IMR-90 (cell line): ENCODE data around the gene CARM1. TPM values are rescaled to one million over a fixed set of nuclear protein-coding genes. Genes with fewer than 3 reads are reported as not detected.

ENCODE experiments used
- ATAC-seq: fragments of 200-7000 bp; cut with Tn5 transposase; 2 replicates; pipeline ENCODE4 v1.9.1; 2020; ENCODE audit warnings: low read depth, mild to moderate bottlenecking, moderate library complexity
- BruUV-seq: library from RNA; stranded (reverse); fragments of 400-500 nt; replicated peaks from 2 replicates; lab custom pipeline; 2021; lab: Mats Ljungman, UMichigan
- CTCF ChIA-PET: fragments of 300-600 bp; formaldehyde crosslinking; extraction: SDS; loops from one replicate; lab custom pipeline; 2021; ENCODE audit warnings: antibody characterized with exemption; lab: Yijun Ruan, JAX
- POLR2A ChIA-PET: fragments of 300-600 bp; sonication (Branson Sonifier 250); formaldehyde crosslinking; loops from one replicate; lab custom pipeline; 2022; ENCODE audit warnings: antibody characterized with exemption; ENCODE audit not compliant: unreplicated experiment; lab: Charles Lee
- DNase-seq: peaks from one replicate; pipeline ENCODE4 v3.0.0; 2013
- H2AFZ ChIP-seq: replicated peaks from 2 replicates; pipeline ENCODE3; 2013; ENCODE audit warnings: low read length, mild to moderate bottlenecking; ENCODE audit not compliant: poor library complexity
- H2AK5ac ChIP-seq: 2 replicates; pipeline ENCODE4 v1.6.1; 2013; ENCODE audit warnings: low read depth, low read length, inconsistent platforms
- H2AK9ac ChIP-seq: replicated peaks from 2 replicates; pipeline ENCODE3; 2013; ENCODE audit warnings: mild to moderate bottlenecking, low read depth, low read length, moderate library complexity; ENCODE audit not compliant: poor library complexity
- H2BK120ac ChIP-seq: 2 replicates; pipeline ENCODE4 v1.6.1; 2013; ENCODE audit warnings: low read depth, low read length, inconsistent platforms
- H2BK15ac ChIP-seq: 3 replicates; pipeline ENCODE4 v1.6.1; 2013; ENCODE audit warnings: low read depth, low read length, inconsistent platforms
- H2BK20ac ChIP-seq: 2 replicates; pipeline ENCODE4 v1.6.1; 2013; ENCODE audit warnings: low read depth, mild to moderate bottlenecking, inconsistent platforms, low read length, moderate library complexity
- H2BK5ac ChIP-seq: 2 replicates; pipeline ENCODE4 v1.6.1; 2013; ENCODE audit warnings: mild to moderate bottlenecking, low read depth, low read length, inconsistent platforms; ENCODE audit not compliant: poor library complexity, severe bottlenecking
- H3K14ac ChIP-seq: replicated peaks from 2 replicates; pipeline ENCODE4 v1.6.1; 2013; ENCODE audit warnings: low read depth, low read length, inconsistent platforms
- H3K18ac ChIP-seq: 2 replicates; pipeline ENCODE4 v1.6.1; 2013; ENCODE audit warnings: low read depth, low read length, control low read depth
- H3K23ac ChIP-seq: 2 replicates; pipeline ENCODE4 v1.6.1; 2013; ENCODE audit warnings: low read depth, low read length, inconsistent platforms
- H3K27ac ChIP-seq: 2 replicates; pipeline ENCODE4 v1.5.1; 2013; ENCODE audit warnings: mild to moderate bottlenecking, control low read depth, low read length; ENCODE audit not compliant: insufficient read depth
- H3K27me3 ChIP-seq: 2 replicates; pipeline ENCODE4 v1.6.1; 2013; ENCODE audit warnings: low read length; ENCODE audit not compliant: control insufficient read depth, insufficient read depth
- H3K36me3 ChIP-seq: 2 replicates; pipeline ENCODE4 v1.6.1; 2013; ENCODE audit warnings: low read length, mixed read lengths; ENCODE audit not compliant: control insufficient read depth, insufficient read depth
- H3K4ac ChIP-seq: 2 replicates; pipeline ENCODE4 v1.6.1; 2013; ENCODE audit warnings: low read depth, low read length, inconsistent platforms
- H3K4me1 ChIP-seq: 2 replicates; pipeline ENCODE4 v1.6.1; 2013; ENCODE audit warnings: low read length, mixed read lengths; ENCODE audit not compliant: control insufficient read depth, insufficient read depth
- H3K4me2 ChIP-seq: 2 replicates; pipeline ENCODE4 v1.6.1; 2013; ENCODE audit warnings: low read depth, mild to moderate bottlenecking, control low read depth, low read length, moderate library complexity
- H3K4me3 ChIP-seq: 2 replicates; pipeline ENCODE4 v1.5.1; 2013; ENCODE audit warnings: low read depth, mild to moderate bottlenecking, control low read depth, low read length, moderate library complexity; ENCODE audit not compliant: insufficient read depth
- H3K56ac ChIP-seq: 2 replicates; pipeline ENCODE4 v1.6.1; 2013; ENCODE audit warnings: low read length, inconsistent platforms; ENCODE audit not compliant: insufficient read depth; ENCODE audit errors: extremely low read depth
- H3K79me1 ChIP-seq, 2 experiments: 2 replicates each; pipeline ENCODE4 v1.6.1; 2013; ENCODE audit warnings: low read length in 2 of 2, inconsistent platforms in 1 of 2, low read depth in 1 of 2
- H3K9ac ChIP-seq: 2 replicates; pipeline ENCODE4 v1.6.1; 2013; ENCODE audit warnings: low read depth, low read length, control low read depth
- H3K9me1 ChIP-seq: 2 replicates; pipeline ENCODE4 v1.6.1; 2013; ENCODE audit warnings: low read length, inconsistent platforms; ENCODE audit not compliant: insufficient read depth
- H3K9me3 ChIP-seq: 2 replicates; pipeline ENCODE4 v1.6.1; 2013; ENCODE audit warnings: low read length; ENCODE audit not compliant: control insufficient read depth, insufficient read depth
- H4K20me1 ChIP-seq: 2 replicates; pipeline ENCODE4 v1.6.1; 2013; ENCODE audit warnings: low read length, inconsistent platforms; ENCODE audit not compliant: insufficient read depth
- H4K5ac ChIP-seq: 2 replicates; pipeline ENCODE4 v1.6.1; 2013; ENCODE audit warnings: mild to moderate bottlenecking, low read depth, low read length, control low read depth
- H4K8ac ChIP-seq, 2 experiments: 2 replicates each; pipeline ENCODE4 v1.6.1; 2013; ENCODE audit warnings: low read depth in 2 of 2, low read length in 2 of 2, control low read depth in 1 of 2, inconsistent platforms in 1 of 2
- H4K91ac ChIP-seq: 2 replicates; pipeline ENCODE4 v1.6.1; 2013; ENCODE audit warnings: low read depth, low read length, inconsistent platforms; ENCODE audit not compliant: insufficient read depth
- CEBPB ChIP-seq: IDR thresholded peaks from 2 replicates; pipeline ENCODE4 v1.6.1; 2012; ENCODE audit warnings: low read depth, low read length, improper control_type of control experiment
- CHD1 ChIP-seq: IDR thresholded peaks from 2 replicates; pipeline ENCODE4 v1.6.1; 2012; ENCODE audit warnings: low read depth, low read length, improper control_type of control experiment
- CTCF ChIP-seq: conservative IDR thresholded peaks from 2 replicates; pipeline ENCODE4 v1.5.1; 2012; ENCODE audit warnings: mild to moderate bottlenecking, low read depth, low read length, improper control_type of control experiment
- FOS ChIP-seq: fragments of 150-350 bp; IDR thresholded peaks from 2 replicates; pipeline ENCODE4 v1.6.1; 2016; ENCODE audit warnings: low read depth, low read length
- MAFK ChIP-seq: IDR thresholded peaks from 2 replicates; pipeline ENCODE4 v1.6.1; 2012; ENCODE audit warnings: low read depth, low read length, improper control_type of control experiment
- MAZ ChIP-seq: IDR thresholded peaks from 2 replicates; pipeline ENCODE4 v1.6.1; 2012; ENCODE audit warnings: low read depth, mild to moderate bottlenecking, low read length, improper control_type of control experiment, moderate library complexity, borderline replicate concordance
- MXI1 ChIP-seq: IDR thresholded peaks from 2 replicates; pipeline ENCODE4 v1.6.1; 2012; ENCODE audit warnings: low read depth, mild to moderate bottlenecking, low read length, moderate library complexity, borderline replicate concordance
- NFE2L2 ChIP-seq: fragments of 150-350 bp; IDR thresholded peaks from 2 replicates; pipeline ENCODE4 v1.6.1; 2016; ENCODE audit warnings: low read depth, mild to moderate bottlenecking, low read length
- POLR2A ChIP-seq: IDR thresholded peaks from 2 replicates; pipeline ENCODE4 v1.6.1; 2012; ENCODE audit warnings: mild to moderate bottlenecking, low read depth, low read length
- RAD21 ChIP-seq: IDR thresholded peaks from 2 replicates; pipeline ENCODE4 v1.6.1; 2012; ENCODE audit warnings: low read length, improper control_type of control experiment
- RCOR1 ChIP-seq: IDR thresholded peaks from 2 replicates; pipeline ENCODE4 v1.6.1; 2012; ENCODE audit warnings: mild to moderate bottlenecking, low read length, improper control_type of control experiment; ENCODE audit not compliant: insufficient replicate concordance
- RFX5 ChIP-seq: IDR thresholded peaks from 2 replicates; pipeline ENCODE4 v1.8.0; 2012; ENCODE audit warnings: low read depth, mild to moderate bottlenecking, low read length, moderate library complexity
- SMC3 ChIP-seq: fragments of 150-350 bp; IDR thresholded peaks from 2 replicates; pipeline ENCODE4 v1.6.1; 2016; ENCODE audit warnings: low read depth, mild to moderate bottlenecking, antibody characterized with exemption, low read length, moderate library complexity
- USF2 ChIP-seq: fragments of 150-350 bp; IDR thresholded peaks from 2 replicates; pipeline ENCODE4 v1.6.1; 2017; ENCODE audit warnings: mild to moderate bottlenecking, antibody characterized with exemption, low read length, low read depth
- WGBS, 2 experiments: methylation state at CpG; one replicate each; pipeline versions ENCODE4 v1.1.5 to v1.1.7; 2013; ENCODE audit warnings: missing lambda C conversion rate in 2 of 2; ENCODE audit not compliant: insufficient read length in 1 of 2; ENCODE audit errors: extremely low coverage in 2 of 2; 5-methylcytosine and 5-hydroxymethylcytosine counted together
- dilution Hi-C: fragments of 300-500 bp; cut with HindIII; formaldehyde crosslinking; loops from one replicate; pipeline ENCODE4 v1.14.3; 2018; ENCODE audit warnings: low sequenced_read_pairs; ENCODE audit not compliant: unreplicated experiment
- in situ Hi-C: fragments of 300-500 bp; cut with MboI; formaldehyde crosslinking; loops from 3 replicates; pipeline ENCODE4 v1.14.3; 2019; ENCODE audit warnings: low sequenced_read_pairs, inconsistent platforms, mixed read lengths
- intact Hi-C: fragments of 100-400 bp; cut with micrococcal nuclease; formaldehyde crosslinking; loops from 2 replicates; pipeline ENCODE4 v1.10.0; 2022
- polyA plus RNA-seq, 3 experiments: library from polyadenylated mRNA; depleted of rRNA; stranded (reverse); fragments of >200 nt; gene quantifications; 2 replicates each; pipeline ENCODE4 v1.2.3, GENCODE V29; 2012; ENCODE audit warnings: low replicate concordance in 1 of 3
- total RNA-seq: library from RNA; depleted of rRNA; stranded (reverse); fragments of >200 nt; gene quantifications from 2 replicates; pipeline ENCODE4 v1.2.3, GENCODE V29; 2012

Gene CARM1
- total and polyA plus RNA-seq, 2 of the 4 experiments (the other 2 are of a cell fraction): 20.3 to 67.1 TPM

- Histone ChIP-seq H2BK15ac (no peak overlapping the region), H2BK20ac (no peak overlapping the region), H3K27me3 (no peaks in the 10 kb centered on the region), H3K56ac (no peak overlapping the region), H3K9me1 (peaks cover 29% of the 10 kb centered on the region), H3K27ac (no peak overlapping the region), H3K4me2 (no peak overlapping the region), H4K20me1 (peaks cover 66% of the 10 kb centered on the region), H3K18ac (no peak overlapping the region), H3K23ac (no peak overlapping the region), H2AK5ac (no peak overlapping the region), H3K79me1 (peaks cover 24 to 85% of the 10 kb centered on the region in 2 experiments), H3K4me1 (peaks cover 11% of the 10 kb centered on the region), H3K4me3 (no peak overlapping the region), H2AFZ (no peak overlapping the region), H3K36me3 (0 out of 2 replicates have a peak, but pooled peaks cover 2% of the 10 kb centered on the region), H3K9me3 (no peaks in the 10 kb centered on the region), H2BK120ac (no peak overlapping the region), H3K14ac (no peak overlapping the region), H3K4ac (no peak overlapping the region), H4K8ac (no peak overlapping the region), H4K91ac (no peak overlapping the region), H4K5ac (no peak overlapping the region), H3K9ac (no peak overlapping the region), H2AK9ac (no peak overlapping the region), H2BK5ac (no peak overlapping the region)
- ChIA-PET CTCF (interaction anchor here (0.5 to 0.6 kb wide), 2 partner anchors 51 to 440 kb away, joined by 3 to 8 read pairs; no protein-coding TSS in a partner anchor), POLR2A (no interaction called here)
- dilution Hi-C loops: no loop called here
- DNase-seq: no peak
- intact Hi-C loops: no loop called here
- no TSS peak for BruUV-seq
- ATAC-seq: no peak
- in situ Hi-C loops: no loop called here
- TF ChIP-seq RAD21 (no peak), CEBPB (no peak), MXI1 (no peak), SMC3 (no peak), NFE2L2 (no peak), CTCF (no peak), RFX5 (no peak), RCOR1 (no peak), MAFK (no peak), POLR2A (no peak), FOS (no peak), MAZ (no peak), CHD1 (no peak), USF2 (no peak)
- no CpG with 5 or more reads among the region's 4 CpGs for WGBS, 2 experiments
These were observed 18.5 kb downstream of the CARM1 start for GRCh38 chr19:10889880-10890279.
